ENCODE measurements around the gene TUBA3D.

- no peak for TF ChIP-seq POLR2A (IDR thresholded peaks at IDR 0.05)
- TF ChIP-seq, protein P1, sequence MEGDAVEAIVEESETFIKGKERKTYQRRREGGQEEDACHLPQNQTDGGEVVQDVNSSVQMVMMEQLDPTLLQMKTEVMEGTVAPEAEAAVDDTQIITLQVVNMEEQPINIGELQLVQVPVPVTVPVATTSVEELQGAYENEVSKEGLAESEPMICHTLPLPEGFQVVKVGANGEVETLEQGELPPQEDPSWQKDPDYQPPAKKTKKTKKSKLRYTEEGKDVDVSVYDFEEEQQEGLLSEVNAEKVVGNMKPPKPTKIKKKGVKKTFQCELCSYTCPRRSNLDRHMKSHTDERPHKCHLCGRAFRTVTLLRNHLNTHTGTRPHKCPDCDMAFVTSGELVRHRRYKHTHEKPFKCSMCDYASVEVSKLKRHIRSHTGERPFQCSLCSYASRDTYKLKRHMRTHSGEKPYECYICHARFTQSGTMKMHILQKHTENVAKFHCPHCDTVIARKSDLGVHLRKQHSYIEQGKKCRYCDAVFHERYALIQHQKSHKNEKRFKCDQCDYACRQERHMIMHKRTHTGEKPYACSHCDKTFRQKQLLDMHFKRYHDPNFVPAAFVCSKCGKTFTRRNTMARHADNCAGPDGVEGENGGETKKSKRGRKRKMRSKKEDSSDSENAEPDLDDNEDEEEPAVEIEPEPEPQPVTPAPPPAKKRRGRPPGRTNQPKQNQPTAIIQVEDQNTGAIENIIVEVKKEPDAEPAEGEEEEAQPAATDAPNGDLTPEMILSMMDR (IDR thresholded peaks at IDR 0.05), result no peak
- no peak for TF ChIP-seq POLR2AphosphoS5 (IDR thresholded peaks at IDR 0.05)
These were observed 44.6 kb upstream of the TUBA3D start for GRCh38 chr2:131431336-131431735.

All from suprapubic skin (tissue), 4 donors.